Measurements from ENCODE around the gene TRIM6. TPM values are rescaled to one million over a fixed set of nuclear protein-coding genes. Genes with fewer than 3 reads are reported as not detected.

Gene TRIM6
- total and polyA plus RNA-seq, 2 donors (not counting 3 experiments of a cell fraction or from before 2014, with no cell fraction given), result 3.9 to 5.6 TPM

- Histone ChIP-seq H3K4me2 (ENCODE audit: insufficient read depth, low read length) (no peak overlapping the region), H4K20me1 (replicated peaks; ENCODE audit: control insufficient read depth, extremely low read depth, insufficient read depth, low read length) (no peaks in the 10 kb centered on the region), H3K4me1 (ENCODE audit: control insufficient read depth, extremely low read depth, insufficient read depth, low read length) (no peaks in the 10 kb centered on the region), H3K9me3 (replicated peaks; ENCODE audit: control insufficient read depth, insufficient read depth, low read length) (no peaks in the 10 kb centered on the region), H3K9me1 (replicated peaks; ENCODE audit: control insufficient read depth, extremely low read depth, insufficient read depth, low read length) (no peaks in the 10 kb centered on the region), H3K27ac (ENCODE audit: insufficient read depth, low read depth, low read length) (no peak overlapping the region), H3K4me3 (replicated peaks in 1 of 3; ENCODE audit: insufficient read depth in 1 of 3, low read depth in 1 of 3, low read length in 3 of 3) (no peak overlapping the region), H3K9ac (replicated peaks; ENCODE audit: extremely low read depth, insufficient read depth, low read length) (no peak overlapping the region), H3K36me3 (ENCODE audit: control insufficient read depth in 2 of 2, extremely low read depth in 1 of 2, insufficient read depth in 2 of 2, low read length in 2 of 2) (no peaks in the 10 kb centered on the region), H3K27me3 (ENCODE audit: control insufficient read depth in 2 of 2, insufficient read depth in 2 of 2, low read length in 2 of 2) (no peaks in the 10 kb centered on the region), H3K79me2 (ENCODE audit: control insufficient read depth, insufficient read depth, low read length) (no peaks in the 10 kb centered on the region), H2AFZ (ENCODE audit: low read depth, low read length) (no peak overlapping the region)
- no peak for DNase-seq (ENCODE audit: low read depth, low spot score)
- TF ChIP-seq POLR2AphosphoS5 (IDR thresholded peaks at IDR 0.05; ENCODE audit: insufficient read depth, low read depth, low read length) (no peak), GATA2 (IDR thresholded peaks at IDR 0.05; ENCODE audit: insufficient read depth, insufficient read length, low read depth, low read length) (no peak), JUN (IDR thresholded peaks at IDR 0.05; ENCODE audit: borderline replicate concordance, insufficient read depth, insufficient read length, low read depth) (no peak), CTCF (IDR thresholded peaks at IDR 0.05; ENCODE audit: extremely low read depth in 1 of 2, insufficient read depth in 1 of 2, low read depth in 1 of 2, low read length in 2 of 2) (no peak), MYC (IDR thresholded peaks at IDR 0.05; ENCODE audit: low read depth, low read length) (no peak), EZH2 (IDR thresholded peaks at IDR 0.05; ENCODE audit: borderline replicate concordance, low read depth, low read length, severe bottlenecking) (no peak), MAX (IDR thresholded peaks at IDR 0.05; ENCODE audit: insufficient read depth, insufficient read length) (no peak), POLR2A (IDR thresholded peaks at IDR 0.05; ENCODE audit: low read depth, low read length) (no peak), FOS (IDR thresholded peaks at IDR 0.05; ENCODE audit: borderline replicate concordance, insufficient read depth, low read length) (no peak)
- dilution Hi-C loops (cut with MboI; ENCODE audit: extremely low pct_ligation_motif_present, low sequenced_read_pairs) (no loop called here), intact Hi-C loops (cut with micrococcal nuclease) (no loop called here)
- ChIA-PET POLR2A (no interaction called here), CTCF (interaction anchor here (1.2 kb wide), 1 partner anchor 11 kb away, joined by 4 read pairs; no protein-coding TSS in a partner anchor)
- BruUV-seq (replicated peaks), result no TSS peak
- FAIRE-seq, result no peak
Measured at GRCh38 chr11:5610446-5610845, 14.0 kb downstream of the TRIM6 start.

All from endothelial cell of umbilical vein (primary cell).